UCSD-AML1 (cell line): ENCODE data around the gene ANKRD33B.

Experiments
- DNase-seq: peaks from one replicate; lab custom pipeline; 2025; ENCODE audit not compliant: unreplicated experiment; lab: John Stamatoyannopoulos, UW

ANKRD33B gene

GRCh38 chr5:10577371-10578292, 13.8 kb downstream of the ANKRD33B start:
- DNase-seq = no peak

- no peak for DNase-seq
Observed at GRCh38 chr5:10578293-10578665, 14.4 kb downstream of the ANKRD33B start.

DNA sequence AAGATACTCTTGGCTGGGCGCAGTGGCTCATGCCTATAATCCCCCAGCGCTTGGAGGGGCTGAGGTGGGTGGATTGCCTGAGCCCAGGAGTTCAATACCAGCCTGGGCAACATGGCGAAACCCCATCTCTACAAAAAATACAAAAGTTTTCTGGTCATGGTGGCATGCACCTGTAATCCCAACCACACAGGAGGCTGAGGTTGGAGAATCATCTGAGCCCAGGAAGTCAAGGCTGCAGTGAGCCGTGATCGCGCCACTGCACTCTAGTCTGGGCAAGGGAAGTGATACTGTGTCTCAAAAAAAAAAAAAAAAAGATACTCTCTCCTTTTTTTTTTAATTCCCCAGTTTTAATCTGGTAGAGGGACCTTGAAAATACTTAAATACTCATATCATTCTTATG, 15.0 kb downstream of the ANKRD33B start:
- no peak for DNase-seq

- no peak for DNase-seq
Observed at GRCh38 chr5:10579536-10580521, 16.0 kb downstream of the ANKRD33B start.

GRCh38 chr5:10580531-10581423, 16.9 kb downstream of the ANKRD33B start:
- no peak for DNase-seq

DNA sequence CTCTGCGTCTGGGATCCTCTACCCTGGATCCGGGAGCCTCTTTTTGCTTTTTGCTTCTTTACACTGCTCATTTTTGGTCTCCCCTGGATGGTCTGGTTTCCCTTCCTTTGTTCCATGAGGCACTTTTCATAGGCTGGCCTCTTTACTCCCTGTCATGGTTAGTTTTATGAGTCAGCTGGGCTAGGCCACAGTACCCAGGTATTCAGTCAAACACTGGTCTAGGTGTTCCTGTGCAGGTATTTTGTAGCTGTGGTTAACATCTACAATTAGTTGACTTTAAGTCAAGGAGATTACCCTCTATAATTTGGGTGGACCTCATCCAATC, 17.5 kb downstream of the ANKRD33B start:
- no peak for DNase-seq

- DNase-seq = no peak
Observed at GRCh38 chr5:10581867-10582511, 18.1 kb downstream of the ANKRD33B start.

DNA sequence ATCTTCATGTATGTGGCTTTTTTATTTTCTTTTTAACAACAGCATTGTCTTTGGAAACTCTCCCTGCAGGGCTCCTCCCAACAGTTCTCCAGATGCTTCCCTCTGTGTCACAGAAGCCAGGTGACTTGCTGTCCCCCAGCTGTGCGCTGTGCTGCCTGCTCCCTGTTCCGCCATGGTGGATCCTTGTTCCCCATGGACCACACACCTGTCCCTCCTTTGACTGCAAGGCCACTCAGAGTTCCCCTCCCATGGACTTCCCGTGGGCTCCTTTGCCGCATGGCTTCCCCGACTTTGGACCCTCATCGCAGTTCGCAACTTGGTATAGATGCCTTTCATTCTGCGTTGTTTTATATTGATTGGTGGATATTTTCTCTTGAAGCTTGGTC, 18.6 kb downstream of the ANKRD33B start:
- DNase-seq = no peak

GRCh38 chr5:10583663-10584572, 20.0 kb downstream of the ANKRD33B start:
- no peak for DNase-seq

DNA sequence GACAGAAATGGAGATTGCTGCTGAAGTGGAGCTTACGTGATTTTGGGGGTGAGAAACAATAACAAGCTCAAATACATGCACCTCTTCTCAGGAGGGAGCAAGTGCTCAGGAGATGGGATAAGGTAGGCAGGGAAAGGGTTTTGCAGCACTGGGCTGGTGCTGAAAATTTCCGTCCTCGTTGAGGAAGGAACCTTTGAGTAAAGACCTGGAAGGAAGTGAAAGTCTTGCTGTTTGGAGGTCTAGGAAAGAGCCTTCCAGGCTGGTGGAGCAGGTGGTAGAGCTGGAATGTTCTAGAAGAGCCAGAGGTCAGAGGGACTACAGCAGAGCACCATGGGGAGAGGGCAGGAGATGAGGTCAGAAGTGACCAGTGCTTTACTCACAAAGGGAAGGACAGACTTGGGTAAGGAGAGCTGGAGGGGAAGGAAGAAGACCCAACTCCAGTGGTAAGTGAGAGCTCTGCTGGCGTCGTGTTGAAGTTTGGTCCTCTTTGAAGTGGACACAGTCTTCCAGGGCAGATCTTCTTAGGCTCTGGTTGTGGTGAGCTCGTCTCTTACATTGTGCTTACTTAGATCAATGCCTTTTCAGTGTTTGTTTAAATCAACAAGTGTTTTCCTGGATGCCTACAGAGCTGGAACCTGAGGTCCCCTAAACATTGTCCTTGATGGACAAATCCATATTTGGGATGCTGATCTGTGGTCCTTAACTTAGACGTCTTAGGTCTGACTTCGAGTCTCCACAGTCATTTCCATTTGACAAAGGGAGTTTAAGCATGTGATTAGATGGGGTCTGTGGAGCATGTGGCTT, 21.0 kb downstream of the ANKRD33B start:
- DNase-seq = no peak

DNA sequence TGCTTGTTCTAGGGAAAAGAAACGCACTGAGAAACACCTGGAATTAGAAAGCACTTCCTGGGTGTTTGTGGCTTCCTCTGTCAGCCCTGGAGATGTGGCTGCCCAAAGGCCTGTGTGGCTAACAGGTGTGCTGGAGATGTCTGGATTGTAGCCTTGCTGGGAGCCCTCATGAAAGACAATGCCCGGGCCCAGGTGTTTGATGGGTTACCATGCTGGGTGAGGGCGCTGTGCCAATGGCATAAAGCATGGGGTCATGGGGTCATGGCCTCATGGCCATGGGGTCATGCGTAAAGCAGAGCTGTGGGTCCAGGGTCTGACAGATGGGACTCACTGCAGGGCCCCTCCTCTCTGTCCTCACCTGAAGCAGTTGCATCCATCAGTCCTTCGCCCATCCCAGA, 21.6 kb downstream of the ANKRD33B start:
- DNase-seq = no peak

DNA sequence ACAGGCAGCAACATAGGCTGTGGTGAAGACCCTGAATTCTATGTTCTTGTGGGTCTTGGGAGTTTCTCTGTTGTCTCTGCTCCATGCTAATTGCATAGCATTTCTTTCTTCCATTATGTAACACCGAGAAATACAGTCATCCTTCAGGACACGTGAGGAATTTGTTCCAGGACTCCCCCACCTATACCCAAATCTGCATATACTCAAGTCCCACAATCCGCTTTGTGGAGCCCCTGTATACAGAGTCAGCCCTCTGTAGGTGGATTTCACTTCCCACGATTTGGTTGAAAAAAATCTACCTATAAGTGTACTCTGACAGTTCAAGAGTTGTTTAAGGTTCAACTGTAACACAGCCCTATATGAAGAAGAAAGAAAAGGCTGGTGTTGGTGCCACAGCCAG, 22.1 kb downstream of the ANKRD33B start:
- DNase-seq = no peak

DNA sequence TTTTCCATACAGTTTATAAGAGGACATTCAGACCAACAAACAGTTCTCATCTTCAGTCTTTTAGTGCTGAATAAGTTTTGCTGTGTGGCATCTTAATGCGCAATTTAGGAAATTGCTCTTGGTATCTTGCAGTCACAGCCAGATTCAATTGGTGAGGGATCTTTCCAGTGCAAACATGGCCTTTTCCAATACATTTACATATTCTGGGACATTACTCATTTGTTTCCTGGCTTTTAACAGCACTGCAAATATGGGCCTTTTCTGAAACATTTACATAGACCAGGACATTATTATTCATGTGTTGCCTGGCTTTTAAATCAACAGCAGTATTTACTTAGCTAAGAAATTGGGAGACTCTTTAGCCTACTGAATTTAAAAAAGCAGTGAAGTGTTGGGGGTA, 22.7 kb downstream of the ANKRD33B start:
- no peak for DNase-seq

GRCh38 chr5:10588109-10588775, 24.4 kb downstream of the ANKRD33B start:
- DNase-seq = no peak

DNA sequence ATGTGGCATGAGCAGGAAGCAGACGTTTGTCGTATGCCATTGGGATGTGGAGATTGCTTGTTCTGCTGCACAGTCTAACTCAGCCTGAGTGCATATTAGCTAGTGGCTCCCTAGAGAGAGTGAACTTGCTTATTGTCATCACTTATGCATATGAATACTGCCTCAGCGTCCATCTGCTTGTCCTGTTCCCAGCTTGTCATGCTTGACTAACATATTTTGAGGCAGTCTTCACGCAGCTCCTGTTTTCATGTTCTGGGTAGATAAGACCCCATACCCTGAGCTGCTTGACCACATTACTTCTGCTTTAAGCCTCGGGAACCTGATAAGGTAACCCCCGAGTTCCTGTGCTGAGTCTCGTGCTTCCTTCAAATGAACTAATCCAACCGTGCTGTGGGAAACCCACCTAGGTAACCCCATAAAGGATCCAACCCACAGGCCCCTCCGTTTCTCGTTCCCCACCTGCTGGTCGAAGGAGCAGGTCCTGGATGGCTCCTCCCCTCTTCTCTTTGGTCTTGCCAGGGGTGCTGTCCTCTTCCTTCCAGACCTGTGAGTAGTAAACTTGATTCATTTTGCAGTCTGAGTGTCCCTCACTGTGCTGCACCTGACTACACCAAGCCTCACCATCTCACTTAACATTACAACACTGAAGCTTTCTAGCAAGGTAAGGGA, 25.0 kb downstream of the ANKRD33B start:
- DNase-seq = peak; percentile 63

- no peak for DNase-seq
Observed at GRCh38 chr5:10590226-10590999, 26.5 kb downstream of the ANKRD33B start.

DNA sequence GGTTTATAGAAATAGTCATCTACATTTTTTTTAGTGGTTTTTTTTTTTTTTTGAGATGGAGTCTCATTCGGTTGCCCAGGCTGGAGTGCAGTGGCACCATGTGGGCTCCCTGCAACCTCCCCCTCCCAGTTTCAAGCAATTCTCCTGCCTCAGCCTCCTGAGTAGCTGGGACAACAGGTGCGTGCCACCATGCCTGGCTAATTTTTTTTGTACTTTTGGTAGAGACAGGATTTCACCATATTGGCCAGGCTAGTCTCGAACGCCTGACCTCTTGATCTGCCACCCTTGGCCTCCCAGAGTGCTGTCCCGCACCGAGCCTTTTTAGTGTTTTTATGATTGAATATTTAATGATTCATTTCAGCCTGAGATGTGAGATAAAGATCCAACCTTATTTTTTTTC, 27.3 kb downstream of the ANKRD33B start:
- DNase-seq = no peak
